Measurements from ENCODE around the gene C7orf33. TPM values are rescaled to one million over a fixed set of nuclear protein-coding genes. Genes with fewer than 3 reads are reported as not detected.

The C7orf33 gene
- polyA plus RNA-seq, 3 donors: not detected

Other genes with a start within 250 kb of the C7orf33 start
- 10 to 100 TPM; 53.3 to 62.5 (median 60.3) TPM for gene CUL1, start 108.1 kb downstream of the C7orf33 start, polyA plus RNA-seq (ENCODE audit: insufficient read length in 3 of 3)

Data from renal cortex interstitium (tissue), 3 donors.